HCT116 (cell line): ENCODE data around the gene ST3GAL3. TPM values are rescaled to one million over a fixed set of nuclear protein-coding genes. Genes with fewer than 3 reads are reported as not detected.

ENCODE experiments used
- ATAC-seq: fragments of 200-7000 bp; cut with Tn5 transposase; 2 replicates; pipeline ENCODE4 v1.9.1; 2020; ENCODE audit warnings: mild to moderate bottlenecking, moderate library complexity
- BruUV-seq: library from RNA; stranded (reverse); fragments of 400-500 nt; replicated peaks from 2 replicates; lab custom pipeline; 2021; lab: Mats Ljungman, UMichigan
- CTCF ChIA-PET: fragments of 300-600 bp; sonication (Branson Sonifier 250); formaldehyde crosslinking; loops from one replicate; lab custom pipeline; 2021; ENCODE audit warnings: antibody characterized with exemption; lab: Charles Lee
- POLR2A ChIA-PET: fragments of 300-600, 350-600 bp; sonication (Branson Sonifier 250); formaldehyde crosslinking; loops from one replicate; lab custom pipeline; 2021; ENCODE audit warnings: antibody characterized with exemption; lab: Charles Lee
- RAD21 ChIA-PET, 2 experiments: fragments of 300-600 bp; sonication (Branson Sonifier 250); formaldehyde crosslinking; loops; one replicate each; lab custom pipeline; 2023; ENCODE audit warnings: low total read pairs in 2 of 2; ENCODE audit not compliant: uncharacterized antibody in 2 of 2, unreplicated experiment in 2 of 2, low non-redundant PET in 1 of 2; lab: Charles Lee
- DNase-seq: peaks from one replicate; pipeline ENCODE4 v3.0.0-alpha.2; 2010; ENCODE audit warnings: low read depth, low spot score
- H2AFZ ChIP-seq: fragments of 200-600 bp; shearing (Covaris generic), sonication (generic); 2 replicates; pipeline ENCODE4 v1.6.1; 2017; ENCODE audit warnings: low read depth, mixed run types, mixed read lengths, antibody characterized with exemption, low read length; ENCODE audit not compliant: poor library complexity, severe bottlenecking
- H3K27ac ChIP-seq: 2 replicates; pipeline ENCODE4 v1.5.1; 2012; ENCODE audit warnings: low read depth, low read length
- H3K27me3 ChIP-seq: fragments of 200-600 bp; sonication (generic); 2 replicates; pipeline ENCODE4 v1.6.1; 2016; ENCODE audit warnings: mixed run types, low read length, mixed read lengths; ENCODE audit not compliant: insufficient read depth
- H3K36me3 ChIP-seq, 2 experiments: fragments of 200-500 bp in 1 of 2; fragments of 200-600 bp in 1 of 2; sonication (Bioruptor generic) in 1 of 2; sonication (generic) in 1 of 2; 2 replicates each; pipeline versions ENCODE4 v1.5.1 to v1.6.1; 2014 to 2016; ENCODE audit warnings: low read length in 2 of 2, inconsistent platforms in 1 of 2, mixed read lengths in 1 of 2, mixed run types in 1 of 2; ENCODE audit not compliant: insufficient read depth in 2 of 2, control insufficient read depth in 1 of 2
- H3K4me1 ChIP-seq, 2 experiments: fragments of 200-600 bp in 1 of 2; sonication (generic) in 1 of 2; 2 replicates each; pipeline versions ENCODE4 v1.5.1 to v1.6.1; 2012 to 2017; ENCODE audit warnings: low read length in 2 of 2, inconsistent platforms in 1 of 2, mild to moderate bottlenecking in 1 of 2, mixed read lengths in 1 of 2, mixed run types in 1 of 2, moderate library complexity in 1 of 2; ENCODE audit not compliant: insufficient read depth in 2 of 2, control insufficient read depth in 1 of 2
- H3K4me2 ChIP-seq: fragments of 200-600 bp; sonication (generic); 2 replicates; pipeline ENCODE4 v1.6.1; 2017; ENCODE audit warnings: mixed run types, low read length, mixed read lengths
- H3K4me3 ChIP-seq, 2 experiments: fragments of 200-600 bp in 1 of 2; sonication (generic) in 1 of 2; replicated peaks in 1 of 2; 2 replicates each; pipeline ENCODE4 v1.5.1; 2011 to 2016; ENCODE audit warnings: low read length in 2 of 2, control low read depth in 1 of 2, low read depth in 1 of 2, mild to moderate bottlenecking in 1 of 2, mixed read lengths in 1 of 2, mixed run types in 1 of 2
- H3K79me2 ChIP-seq: fragments of 200-600 bp; sonication (generic); 2 replicates; pipeline ENCODE4 v1.6.1; 2017; ENCODE audit warnings: mild to moderate bottlenecking, mixed run types, low read length, moderate library complexity, mixed read lengths; ENCODE audit not compliant: insufficient read depth
- H3K9ac ChIP-seq: fragments of 200-600 bp; sonication (generic); 2 replicates; pipeline ENCODE4 v1.6.1; 2016; ENCODE audit warnings: low read length, mixed read lengths
- H3K9me2 ChIP-seq: fragments of 200-600 bp; sonication (generic), shearing (Covaris generic); 2 replicates; pipeline ENCODE4 v1.6.1; 2017; ENCODE audit warnings: mixed run types, mild to moderate bottlenecking, moderate library complexity; ENCODE audit not compliant: insufficient read depth
- H3K9me3 ChIP-seq, 2 experiments: fragments of 200-500 bp in 1 of 2; fragments of 200-600 bp in 1 of 2; sonication (Bioruptor generic) in 1 of 2; sonication (generic) in 1 of 2; 2 replicates each; pipeline ENCODE4 v1.6.1; 2014 to 2017; ENCODE audit warnings: low read length in 2 of 2, mixed read lengths in 2 of 2, inconsistent platforms in 1 of 2, low read depth in 1 of 2, mild to moderate bottlenecking in 1 of 2, mixed run types in 1 of 2, moderate library complexity in 1 of 2; ENCODE audit not compliant: control insufficient read depth in 1 of 2, insufficient read depth in 1 of 2
- H4K20me1 ChIP-seq: fragments of 200-600 bp; sonication (generic), shearing (Covaris generic); 2 replicates; pipeline ENCODE4 v1.6.1; 2017; ENCODE audit warnings: mixed run types, mild to moderate bottlenecking, moderate library complexity; ENCODE audit not compliant: insufficient read depth
- CEBPB ChIP-seq: IDR thresholded peaks from 2 replicates; pipeline ENCODE4 v1.6.1; 2012; ENCODE audit warnings: low read depth
- CTCF ChIP-seq, 3 experiments: fragments of 200-600 bp in 1 of 3; sonication (generic) in 1 of 3; IDR thresholded peaks in 2 of 3; conservative IDR thresholded peaks in 1 of 3; 2 replicates each; pipeline ENCODE4 v1.5.1; 2012 to 2017; ENCODE audit warnings: low read depth in 2 of 3, low read length in 2 of 3, antibody characterized with exemption in 1 of 3, borderline replicate concordance in 1 of 3, control low read depth in 1 of 3, mild to moderate bottlenecking in 1 of 3, mixed read lengths in 1 of 3, mixed run types in 1 of 3, moderate library complexity in 1 of 3; ENCODE audit not compliant: insufficient read depth in 1 of 3
- EGR1 ChIP-seq: IDR thresholded peaks from 2 replicates; pipeline ENCODE4 v1.6.1; 2012; ENCODE audit warnings: low read depth
- EZH2phosphoT487 ChIP-seq: fragments of 200-600 bp; IDR thresholded peaks from 2 replicates; pipeline ENCODE4 v1.6.1; 2018; ENCODE audit warnings: antibody characterized with exemption, borderline replicate concordance
- FOSL1 ChIP-seq: IDR thresholded peaks from 2 replicates; pipeline ENCODE4 v1.6.1; 2012; ENCODE audit warnings: low read depth
- POLR2AphosphoS5 ChIP-seq: IDR thresholded peaks from 2 replicates; pipeline ENCODE4 v1.6.1; 2011; ENCODE audit warnings: mild to moderate bottlenecking, low read depth, low read length, moderate library complexity
- RAD21 ChIP-seq: IDR thresholded peaks from 2 replicates; pipeline ENCODE4 v1.6.1; 2012; ENCODE audit warnings: low read depth, mild to moderate bottlenecking
- SP1 ChIP-seq: IDR thresholded peaks from 2 replicates; pipeline ENCODE4 v1.6.1; 2012; ENCODE audit warnings: low read depth
- SRF ChIP-seq: IDR thresholded peaks from 2 replicates; pipeline ENCODE4 v1.6.1; 2012; ENCODE audit warnings: low read depth
- YY1 ChIP-seq: IDR thresholded peaks from 2 replicates; pipeline ENCODE4 v1.6.1; 2011; ENCODE audit warnings: low read length, low read depth, moderate library complexity, mild to moderate bottlenecking; ENCODE audit not compliant: insufficient replicate concordance; ENCODE audit errors: extremely low read depth
- ZFX ChIP-seq: fragments of 450-650 bp; IDR thresholded peaks from 2 replicates; pipeline ENCODE4 v1.6.1; 2017
- intact Hi-C: fragments of 100-400 bp; cut with micrococcal nuclease; formaldehyde crosslinking; loops from 2 replicates; pipeline ENCODE4 v1.10.0; 2022
- total RNA-seq: library from RNA; stranded (reverse); gene quantifications from one replicate; pipeline ENCODE4 v1.2.1, GENCODE V29; 2021; ENCODE audit not compliant: unreplicated experiment

Gene ST3GAL3
- total RNA-seq, 1 experiment from 2014 or later = 7.2 TPM

- Histone ChIP-seq H3K4me1 (peaks cover 0 to 4% of the 10 kb centered on the region in 2 experiments; a peak in 1 of 4 replicates), H2AFZ (no peak overlapping the region), H3K9me2 (no peaks in the 10 kb centered on the region), H3K27me3 (no peaks in the 10 kb centered on the region), H3K79me2 (no peaks in the 10 kb centered on the region), H3K9me3 (no peaks in the 10 kb centered on the region), H4K20me1 (no peaks in the 10 kb centered on the region), H3K4me3 (no peak overlapping the region), H3K36me3 (no peaks in the 10 kb centered on the region), H3K9ac (no peak overlapping the region)
- BruUV-seq = no TSS peak
- ChIA-PET POLR2A (no interaction called here), RAD21 (no interaction called here)
- intact Hi-C loops = no loop called here
- ATAC-seq = no peak
- TF ChIP-seq YY1 = no peak
- TF ChIP-seq FOSL1 = no peak
- TF ChIP-seq EZH2phosphoT487 = no peak
- no peak for TF ChIP-seq SRF
- TF ChIP-seq CEBPB = no peak
- TF ChIP-seq, all 23 proteins: peak for 0
- CTCF ChIA-PET = no interaction called here
- no peak for DNase-seq
- H3K4me2 ChIP-seq = no peak overlapping the region; the same call in 1 of the 2 replicates
- no peak overlapping the region for H3K27ac ChIP-seq
Measured at GRCh38 chr1:43747736-43748135, 40.4 kb downstream of the ST3GAL3 start.

- Histone ChIP-seq H3K9me3 (no peaks in the 10 kb centered on the region), H2AFZ (no peak overlapping the region), H3K27me3 (no peaks in the 10 kb centered on the region), H3K4me2 (no peak overlapping the region), H3K4me3 (no peak overlapping the region), H3K4me1 (peaks cover 0 to 4% of the 10 kb centered on the region in 2 experiments; a peak in 1 of 4 replicates), H3K9me2 (no peaks in the 10 kb centered on the region), H3K79me2 (no peaks in the 10 kb centered on the region), H4K20me1 (no peaks in the 10 kb centered on the region), H3K27ac (no peak overlapping the region), H3K36me3 (no peaks in the 10 kb centered on the region), H3K9ac (no peak overlapping the region)
- BruUV-seq = no TSS peak
- CTCF ChIA-PET = interaction anchor here (1.4 to 2.3 kb wide), 2 partner anchors 13 to 185 kb away, joined by 6 to 10 read pairs; no protein-coding TSS in a partner anchor
- POLR2A ChIA-PET = no interaction called here
- intact Hi-C loops = loop anchor here (5.0 kb wide), 1 partner anchor 218 kb away; the partner anchor contains the start of gene PTPRF
- RAD21 ChIA-PET = no interaction called here
- TF ChIP-seq SP1 (no peak), RAD21 (no peak), CTCF (IDR thresholded peaks at IDR 0.05 in 2 of 3, conservative IDR thresholded peaks at IDR 0.05 in 1 of 3; ENCODE audit: borderline replicate concordance in 1 of 3, insufficient read depth in 1 of 3, low read depth in 2 of 3, low read length in 2 of 3) (no peak), EGR1 (no peak), ZFX (no peak), SRF (no peak), POLR2AphosphoS5 (no peak)
- DNase-seq (no peak), ATAC-seq (no peak)
Measured at GRCh38 chr1:43750083-43750482, 42.7 kb downstream of the ST3GAL3 start.
